MM.1S (cell line): ENCODE data around the gene INTS7.

Source experiments
- CTCF ChIP-seq: fragments of 300-600 bp; sonication (generic); IDR thresholded peaks from 2 replicates; pipeline ENCODE4 v1.5.1; 2016; ENCODE audit warnings: antibody characterized with exemption, low read length, mixed read lengths
- EZH2 ChIP-seq: fragments of 300-600 bp; sonication (generic); optimal IDR thresholded peaks from 2 replicates; pipeline ENCODE3; 2017; ENCODE audit warnings: low read depth, mild to moderate bottlenecking, antibody characterized with exemption, low read length, mixed read lengths
- EZH2phosphoT487 ChIP-seq: fragments of 300-600 bp; sonication (generic); IDR thresholded peaks from 2 replicates; pipeline ENCODE4 v1.6.1; 2018; ENCODE audit warnings: antibody characterized with exemption, low read length

GRCh38 chr1:211928290-211928801, 107.0 kb downstream of the INTS7 start:
- TF ChIP-seq EZH2: no peak
- TF ChIP-seq CTCF: no peak
- TF ChIP-seq EZH2phosphoT487: no peak
